ENCODE data around the gene ZNF146. TPM values are rescaled to one million over a fixed set of nuclear protein-coding genes. Genes with fewer than 3 reads are reported as not detected.

The ZNF146 gene
- total RNA-seq, 2 experiments from 2014 or later, result 102 to 109 TPM

- no peak for TF ChIP-seq CTCF (IDR thresholded peaks at IDR 0.05)
- H3K36me3 Mint-ChIP-seq (ENCODE audit: low read depth), result peaks cover 14% of the 10 kb centered on the region
- ChIA-PET POLR2A (no interaction called here), CTCF (no interaction called here)
- no peak overlapping the region for H3K27ac Mint-ChIP-seq
- H3K4me1 Mint-ChIP-seq (ENCODE audit: low read depth), result no peaks in the 10 kb centered on the region
- no peak for DNase-seq
- intact Hi-C loops (cut with micrococcal nuclease), result no loop called here
- H3K4me3 Mint-ChIP-seq, result no peak overlapping the region
- H3K9me3 Mint-ChIP-seq, result peaks cover 41% of the 10 kb centered on the region
- peaks cover 10% of the 10 kb centered on the region for H3K27me3 Mint-ChIP-seq
- ATAC-seq, result no peak
These were observed 30.5 kb downstream of the ZNF146 start for GRCh38 chr19:36245210-36246005.

GRCh38 chr19:36246006-36246481 is 31.1 kb downstream of the ZNF146 start:
- Mint-ChIP-seq H3K9me3 (peaks cover 41% of the 10 kb centered on the region), H3K27me3 (peaks cover 10% of the 10 kb centered on the region), H3K4me3 (no peak overlapping the region), H3K27ac (no peak overlapping the region), H3K36me3 (ENCODE audit: low read depth) (peaks cover 14% of the 10 kb centered on the region), H3K4me1 (ENCODE audit: low read depth) (no peaks in the 10 kb centered on the region)
- ChIA-PET CTCF (no interaction called here), POLR2A (no interaction called here)
- ATAC-seq, result no peak
- intact Hi-C loops (cut with micrococcal nuclease), result no loop called here
- no peak for DNase-seq
- TF ChIP-seq CTCF (IDR thresholded peaks at IDR 0.05), result no peak

- Mint-ChIP-seq H3K4me1 (ENCODE audit: low read depth) (no peaks in the 10 kb centered on the region), H3K9me3 (peaks cover 36% of the 10 kb centered on the region), H3K27me3 (no peaks in the 10 kb centered on the region), H3K27ac (no peak overlapping the region), H3K4me3 (no peak overlapping the region), H3K36me3 (ENCODE audit: low read depth) (peaks cover 12% of the 10 kb centered on the region)
- no peak for TF ChIP-seq CTCF (IDR thresholded peaks at IDR 0.05)
- ATAC-seq (no peak), DNase-seq (no peak)
- ChIA-PET POLR2A (no interaction called here), CTCF (no interaction called here)
- intact Hi-C loops (cut with micrococcal nuclease), result no loop called here
These were observed 37.1 kb downstream of the ZNF146 start for GRCh38 chr19:36252047-36252446.

- ChIA-PET POLR2A (no interaction called here), CTCF (no interaction called here)
- no peak for ATAC-seq
- H3K27me3 Mint-ChIP-seq, result no peaks in the 10 kb centered on the region
- H3K27ac Mint-ChIP-seq, result no peak overlapping the region
- no peak for TF ChIP-seq CTCF (IDR thresholded peaks at IDR 0.05)
- H3K9me3 Mint-ChIP-seq, result peaks cover 28% of the 10 kb centered on the region
- H3K4me1 Mint-ChIP-seq (ENCODE audit: low read depth), result no peaks in the 10 kb centered on the region
- peaks cover 12% of the 10 kb centered on the region for H3K36me3 Mint-ChIP-seq (ENCODE audit: low read depth)
- H3K4me3 Mint-ChIP-seq, result no peak overlapping the region
- intact Hi-C loops (cut with micrococcal nuclease), result no loop called here
- no peak for DNase-seq
These were observed 39.9 kb downstream of the ZNF146 start for GRCh38 chr19:36254848-36255247.

- Mint-ChIP-seq H3K4me3 (no peak overlapping the region), H3K36me3 (ENCODE audit: low read depth) (peaks cover 12% of the 10 kb centered on the region), H3K9me3 (peaks cover 28% of the 10 kb centered on the region), H3K27ac (no peak overlapping the region), H3K4me1 (ENCODE audit: low read depth) (no peaks in the 10 kb centered on the region), H3K27me3 (no peaks in the 10 kb centered on the region)
- DNase-seq (no peak), ATAC-seq (no peak)
- TF ChIP-seq CTCF (IDR thresholded peaks at IDR 0.05), result no peak
- ChIA-PET POLR2A (no interaction called here), CTCF (no interaction called here)
- intact Hi-C loops (cut with micrococcal nuclease), result no loop called here
These were observed 40.4 kb downstream of the ZNF146 start for GRCh38 chr19:36255316-36255715.

Measured in activated CD8-positive, alpha-beta T cell treated with anti-CD3 and anti-CD28 coated beads for 36 hours (primary cell).